GM19025 (cell line): ENCODE results near the gene HLCS.

Source experiments
- ATAC-seq: cut with Tn5 transposase; IDR thresholded peaks from one replicate; pipeline ENCODE4 v1.9.1; 2021; ENCODE audit warnings: mild to moderate bottlenecking, low read depth, moderate library complexity; ENCODE audit not compliant: unreplicated experiment

HLCS gene

GRCh38 chr21:36732761-36733160 is 233.7 kb downstream of the HLCS start:
- no peak for ATAC-seq

GRCh38 chr21:36732217-36732616 is 234.3 kb downstream of the HLCS start:
- no peak for ATAC-seq

- no peak for ATAC-seq
Measured at GRCh38 chr21:36730291-36731281, 235.9 kb downstream of the HLCS start.

- no peak for ATAC-seq
Measured at GRCh38 chr21:36729310-36729970, 237.0 kb downstream of the HLCS start.

- ATAC-seq, result no peak
Measured at GRCh38 chr21:36728371-36729111, 237.9 kb downstream of the HLCS start.

- ATAC-seq, result no peak
Measured at GRCh38 chr21:36727866-36728265, 238.6 kb downstream of the HLCS start.

- no peak for ATAC-seq
Measured at GRCh38 chr21:36725793-36726386, 240.6 kb downstream of the HLCS start.

GRCh38 chr21:36724660-36725059 is 241.8 kb downstream of the HLCS start:
- no peak for ATAC-seq

- ATAC-seq, result no peak
Measured at GRCh38 chr21:36723371-36723881, 243.0 kb downstream of the HLCS start.

GRCh38 chr21:36722370-36723368 is 243.8 kb downstream of the HLCS start:
- ATAC-seq, result no peak

- ATAC-seq, result no peak
Measured at GRCh38 chr21:36721817-36722216, 244.7 kb downstream of the HLCS start.

- ATAC-seq, result no peak
Measured at GRCh38 chr21:36719614-36720013, 246.9 kb downstream of the HLCS start.

- no peak for ATAC-seq
Measured at GRCh38 chr21:36718951-36719501, 247.4 kb downstream of the HLCS start.

- ATAC-seq, result no peak
Measured at GRCh38 chr21:36717976-36718375, 248.5 kb downstream of the HLCS start.

- no peak for ATAC-seq
Measured at GRCh38 chr21:36716836-36717235, 249.6 kb downstream of the HLCS start.

- no peak for ATAC-seq
Measured at GRCh38 chr21:36716387-36716786, 250.1 kb downstream of the HLCS start.

- no peak for ATAC-seq
Measured at GRCh38 chr21:36713746-36714145, 252.7 kb downstream of the HLCS start.

GRCh38 chr21:36710729-36711048 is 255.8 kb downstream of the HLCS start:
- ATAC-seq, result no peak
